ENCODE results near the gene LENG9. TPM values are rescaled to one million over a fixed set of nuclear protein-coding genes. Genes with fewer than 3 reads are reported as not detected.
A peak's percentile ranks its signal among the peaks of the same experiment; 100 is the strongest.
"Not testable (repeated sequence)": the region's sequence is repeated elsewhere in the genome, so short reads cannot be mapped to it uniquely, and the experiment has no call there.

Gene LENG9
- total and polyA plus RNA-seq, 7 experiments from 2014 or later: 0.09 to 6.1 (median 3.6) TPM

GRCh38 chr19:54466110-54466480 is 2.5 kb upstream of the LENG9 start:
- Mint-ChIP-seq H3K27ac (peak overlapping the region in 2 of 9 donors; percentile 11 to 52), H3K36me3 (peaks cover 0 to 12% (median 0%) of the 10 kb centered on the region in 5 donors), H3K4me1 (peaks cover 18 to 32% (median 26%) of the 10 kb centered on the region in 7 donors), H3K4me3 (peak overlapping the region; percentile 35 to 81 (median 62)), H3K27me3 (peaks cover 23 to 47% (median 31%) of the 10 kb centered on the region in 5 donors)
- POLR2A ChIA-PET: interaction anchor here (0.8 to 1.2 kb wide), 2 partner anchors 12 to 17 kb away, joined by 3 to 5 read pairs; partner anchors contain the start of gene LENG8
- CTCF ChIA-PET; DNase-seq; ATAC-seq; H3K27ac ChIP-seq (ENCODE audit: low read depth, low read length); H3K9me3 Mint-ChIP-seq; H3K27me3 ChIP-seq (ENCODE audit: control insufficient read depth in 2 of 2, insufficient read depth in 2 of 2, low read length in 2 of 2); H3K9me3 ChIP-seq (ENCODE audit: control insufficient read depth in 2 of 3, low read length in 3 of 3); H3K4me3 ChIP-seq (ENCODE audit: low read length): not testable (repeated sequence)
- Histone ChIP-seq H3K36me3 (ENCODE audit: control insufficient read depth in 2 of 3, insufficient read depth in 3 of 3, low read length in 3 of 3) (peaks cover 0 to 13% (median 0%) of the 10 kb centered on the region in 3 experiments), H3K4me1 (ENCODE audit: control insufficient read depth in 2 of 2, insufficient read depth in 2 of 2, low read length in 2 of 2) (peaks cover 17 to 23% of the 10 kb centered on the region in 2 donors)
- intact Hi-C loops (cut with micrococcal nuclease): loop anchor here (10.0 kb wide), 3 partner anchors 331 to 1501 kb away; partner anchors contain the start of genes CNOT3 (in 1 of the 2), ZNF784 (in 1 of the 2) and ZNF816 (in 1 of the 2)

- intact Hi-C loops (cut with micrococcal nuclease): loop anchor here (2.0 to 10.0 kb wide), 4 partner anchors 331 to 1501 kb away; partner anchors contain the start of genes CNOT3 (in 1 of the 2), ZNF784 (in 1 of the 2) and ZNF816 (in 1 of the 2)
- peak overlapping the region in 2 of 9 donors; percentile 11 to 52 for H3K27ac Mint-ChIP-seq
- no peak overlapping the region for H3K27ac ChIP-seq (ENCODE audit: low read depth, low read length)
- no peak overlapping the region for H3K4me3 ChIP-seq (ENCODE audit: low read length)
- peaks cover 17 to 23% of the 10 kb centered on the region in 2 donors for H3K4me1 ChIP-seq (ENCODE audit: control insufficient read depth in 2 of 2, insufficient read depth in 2 of 2, low read length in 2 of 2)
- H3K4me3 Mint-ChIP-seq: peak overlapping the region; percentile 35 to 81 (median 62)
- peaks cover 0 to 12% (median 0%) of the 10 kb centered on the region in 5 donors for H3K36me3 Mint-ChIP-seq
- H3K27me3 Mint-ChIP-seq: peaks cover 19 to 43% (median 26%) of the 10 kb centered on the region in 5 donors
- H3K4me1 Mint-ChIP-seq: peaks cover 16 to 28% (median 23%) of the 10 kb centered on the region in 7 donors
- ATAC-seq (no peak), DNase-seq (no peak)
- CTCF ChIA-PET: no interaction called here
- peaks cover 0 to 18% (median 0%) of the 10 kb centered on the region in 3 experiments for H3K36me3 ChIP-seq (ENCODE audit: control insufficient read depth in 2 of 3, insufficient read depth in 3 of 3, low read length in 3 of 3)
- POLR2A ChIA-PET: interaction anchor here (0.8 to 1.2 kb wide), 2 partner anchors 11 to 17 kb away, joined by 3 to 5 read pairs; partner anchors contain the start of gene LENG8
- H3K27me3 ChIP-seq (ENCODE audit: control insufficient read depth in 2 of 2, insufficient read depth in 2 of 2, low read length in 2 of 2): peaks cover 1 to 3% of the 10 kb centered on the region in 2 donors
- peaks cover 0 to 5% (median 0%) of the 10 kb centered on the region in 11 donors for H3K9me3 Mint-ChIP-seq
- H3K9me3 ChIP-seq (ENCODE audit: control insufficient read depth in 2 of 3, low read length in 3 of 3): no peaks in the 10 kb centered on the region
Observed at GRCh38 chr19:54465426-54466109, 2.0 kb upstream of the LENG9 start.

GRCh38 chr19:54464630-54465425 is 1.2 kb upstream of the LENG9 start:
- peaks cover 12 to 36% (median 19%) of the 10 kb centered on the region in 5 donors for H3K27me3 Mint-ChIP-seq
- intact Hi-C loops (cut with micrococcal nuclease): loop anchor here (1.0 to 10.0 kb wide), 9 partner anchors 275 to 1500 kb away; partner anchors contain the start of genes CNOT3 (in 1 of the 2), PRPF31 (in 1 of the 2), TFPT (in 1 of the 2) and ZNF628 (in 1 of the 2)
- peak in 8 of 9 donors; percentile 35 to 88 (median 45) for DNase-seq
- peak overlapping the region in 8 of 9 donors; percentile 86 to 98 (median 93) for H3K27ac Mint-ChIP-seq
- Histone ChIP-seq H3K9me3 (ENCODE audit: control insufficient read depth in 2 of 3, low read length in 3 of 3) (no peaks in the 10 kb centered on the region), H3K4me3 (ENCODE audit: low read length) (peak overlapping the region; percentile 88), H3K27ac (ENCODE audit: low read depth, low read length) (peak overlapping the region; percentile 71), H3K27me3 (ENCODE audit: control insufficient read depth in 2 of 2, insufficient read depth in 2 of 2, low read length in 2 of 2) (peaks cover 0 to 3% of the 10 kb centered on the region in 2 donors), H3K4me1 (ENCODE audit: control insufficient read depth in 2 of 2, insufficient read depth in 2 of 2, low read length in 2 of 2) (peaks cover 17 to 23% of the 10 kb centered on the region in 2 donors), H3K36me3 (ENCODE audit: control insufficient read depth in 2 of 3, insufficient read depth in 3 of 3, low read length in 3 of 3) (peaks cover 0 to 24% (median under 1%) of the 10 kb centered on the region in 3 experiments)
- ChIA-PET CTCF (no interaction called here), POLR2A (interaction anchor here (1.2 kb wide), 1 partner anchor 16 kb away, joined by 5 read pairs; the partner anchor contains the start of gene LENG8)
- H3K4me3 Mint-ChIP-seq: peak overlapping the region; percentile 84 to 95 (median 92)
- ATAC-seq: peak; percentile 33
- peaks cover 0 to 12% (median 2%) of the 10 kb centered on the region in 5 donors for H3K36me3 Mint-ChIP-seq
- H3K9me3 Mint-ChIP-seq: peaks cover 0 to 5% (median 0%) of the 10 kb centered on the region in 11 donors
- peaks cover 9 to 25% (median 23%) of the 10 kb centered on the region in 7 donors for H3K4me1 Mint-ChIP-seq

- peak overlapping the region; percentile 71 for H3K27ac ChIP-seq (ENCODE audit: low read depth, low read length)
- Mint-ChIP-seq H3K4me3 (peak overlapping the region; percentile 84 to 95 (median 92)), H3K27ac (peak overlapping the region; percentile 86 to 98 (median 93)), H3K4me1 (peaks cover 11 to 30% (median 29%) of the 10 kb centered on the region in 7 donors), H3K36me3 (peaks cover under 1 to 14% (median 4%) of the 10 kb centered on the region in 5 donors), H3K9me3 (peaks cover 0 to 5% (median 0%) of the 10 kb centered on the region in 11 donors), H3K27me3 (peaks cover 5 to 29% (median 12%) of the 10 kb centered on the region in 5 donors)
- peaks cover 17 to 23% of the 10 kb centered on the region in 2 donors for H3K4me1 ChIP-seq (ENCODE audit: control insufficient read depth in 2 of 2, insufficient read depth in 2 of 2, low read length in 2 of 2)
- peak; percentile 64 for ATAC-seq
- peak overlapping the region; percentile 88 for H3K4me3 ChIP-seq (ENCODE audit: low read length)
- intact Hi-C loops (cut with micrococcal nuclease): loop anchor here (1.0 to 10.0 kb wide), 9 partner anchors 274 to 1499 kb away; partner anchors contain the start of genes CNOT3 (in 1 of the 2), PRPF31 (in 1 of the 2), TFPT (in 1 of the 2) and ZNF628 (in 1 of the 2)
- POLR2A ChIA-PET: interaction anchor here (1.9 to 5.2 kb wide), 3 partner anchors 9 to 14 kb away, joined by 5 to 67 read pairs (median 7); partner anchors contain the start of gene LENG8
- H3K27me3 ChIP-seq (ENCODE audit: control insufficient read depth in 2 of 2, insufficient read depth in 2 of 2, low read length in 2 of 2): peaks cover 0 to 3% of the 10 kb centered on the region in 2 donors
- peak in 8 of 9 donors; percentile 51 to 88 (median 79) for DNase-seq
- H3K36me3 ChIP-seq (ENCODE audit: control insufficient read depth in 2 of 3, insufficient read depth in 3 of 3, low read length in 3 of 3): peaks cover 1 to 31% (median 7%) of the 10 kb centered on the region in 3 experiments
- H3K9me3 ChIP-seq (ENCODE audit: control insufficient read depth in 2 of 3, low read length in 3 of 3): no peaks in the 10 kb centered on the region
- CTCF ChIA-PET: interaction anchor here (0.9 kb wide), 1 partner anchor 16 kb away, joined by 3 read pairs; no protein-coding TSS in a partner anchor
Observed at GRCh38 chr19:54464044-54464629, 559 bp upstream of the LENG9 start.

DNA sequence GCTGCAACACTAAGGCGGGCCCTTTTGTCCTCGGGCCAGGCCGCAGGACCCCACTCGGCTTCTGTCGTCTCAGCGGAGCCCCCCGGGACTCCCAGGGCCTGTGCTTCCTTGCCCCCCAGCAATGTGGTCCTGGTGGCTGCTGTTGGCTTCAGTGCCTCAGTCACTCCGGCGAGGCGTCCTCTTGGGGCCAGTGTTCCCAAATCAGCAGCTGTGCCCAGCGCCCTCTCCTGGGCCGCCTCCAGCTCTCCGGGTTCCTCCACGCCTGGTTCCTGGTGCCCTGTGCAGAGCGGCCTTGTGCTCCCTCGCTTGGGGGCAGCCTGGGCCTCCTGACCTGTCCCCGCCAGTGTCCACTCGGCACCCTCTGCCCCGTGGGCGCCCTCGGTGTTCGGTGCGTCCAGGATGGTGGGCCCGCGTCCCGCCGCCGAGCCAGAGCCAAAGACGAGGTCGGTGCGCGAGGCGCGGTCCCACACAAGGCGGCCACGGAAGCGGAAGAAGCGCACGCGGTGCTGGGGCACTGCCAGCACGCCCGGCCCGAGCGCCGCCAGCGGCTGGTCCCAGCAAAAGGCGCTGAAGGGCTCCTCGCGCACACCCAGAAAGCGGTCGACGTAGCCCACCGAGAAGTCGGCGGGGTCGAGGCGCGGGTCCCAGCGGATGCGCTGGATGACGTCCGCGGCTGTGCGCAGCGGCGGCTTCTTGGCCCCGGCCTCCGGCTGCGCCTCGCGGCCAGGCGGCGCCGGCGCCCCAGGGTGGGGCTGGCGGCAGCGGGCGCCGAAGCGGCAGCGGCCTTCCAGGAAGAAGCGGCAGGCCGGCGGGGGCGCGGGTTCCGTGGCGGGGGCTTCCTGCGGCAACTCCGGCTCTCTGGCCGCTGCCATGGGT is 685 bp downstream of the LENG9 start:
- Mint-ChIP-seq H3K27me3 (peaks cover 0 to 17% (median 0%) of the 10 kb centered on the region in 5 donors), H3K27ac (peak overlapping the region in 8 of 9 donors; percentile 28 to 95 (median 82)), H3K4me1 (peaks cover 22 to 42% (median 36%) of the 10 kb centered on the region in 7 donors), H3K9me3 (peaks cover 0 to 5% (median 0%) of the 10 kb centered on the region in 11 donors), H3K4me3 (peak overlapping the region; percentile 59 to 94 (median 88)), H3K36me3 (peaks cover 11 to 27% (median 13%) of the 10 kb centered on the region in 5 donors)
- peak overlapping the region; percentile 88 for H3K4me3 ChIP-seq (ENCODE audit: low read length)
- peaks cover 17 to 23% of the 10 kb centered on the region in 2 donors for H3K4me1 ChIP-seq (ENCODE audit: control insufficient read depth in 2 of 2, insufficient read depth in 2 of 2, low read length in 2 of 2)
- CTCF ChIA-PET: interaction anchor here (0.6 to 0.9 kb wide), 2 partner anchors 14 to 15 kb away, joined by 3 read pairs; no protein-coding TSS in a partner anchor
- intact Hi-C loops (cut with micrococcal nuclease): loop anchor here (1.0 to 10.0 kb wide), 12 partner anchors 14 to 1678 kb away; partner anchors contain the start of genes CNOT3 (in 2 of the 2), LENG8 (in 2 of the 2), LENG1 (in 1 of the 2) and PRPF31 (in 1 of the 2)
- H3K27me3 ChIP-seq (ENCODE audit: control insufficient read depth in 2 of 2, insufficient read depth in 2 of 2, low read length in 2 of 2): peaks cover 0 to 2% of the 10 kb centered on the region in 2 donors
- H3K9me3 ChIP-seq (ENCODE audit: control insufficient read depth in 2 of 3, low read length in 3 of 3): no peaks in the 10 kb centered on the region
- DNase-seq: peak; percentile 49 to 72 (median 68)
- ATAC-seq: peak; percentile 48
- H3K36me3 ChIP-seq (ENCODE audit: control insufficient read depth in 2 of 3, insufficient read depth in 3 of 3, low read length in 3 of 3): peaks cover 13 to 43% (median 20%) of the 10 kb centered on the region in 3 experiments
- POLR2A ChIA-PET: interaction anchor here (0.5 to 5.2 kb wide), 4 partner anchors 8 to 101 kb away, joined by 3 to 67 read pairs (median 6); partner anchors contain the start of gene LENG8
- peak overlapping the region; percentile 71 for H3K27ac ChIP-seq (ENCODE audit: low read depth, low read length)
